Left lung (tissue), 10 donors: ENCODE data around the gene CASTOR1. TPM values are rescaled to one million over a fixed set of nuclear protein-coding genes. Genes with fewer than 3 reads are reported as not detected.

Experiments used
- ATAC-seq: fragments of 200-7000 bp; cut with Tn5 transposase; one replicate; pipeline ENCODE4 v1.9.1; 2020; ENCODE audit warnings: moderate library complexity
- DNase-seq, 4 donors: peaks; one replicate each; pipeline ENCODE4 v3.0.0-alpha.2; 2013 to 2020
- H3K27ac ChIP-seq, 2 donors: fragments of 200-600 bp; sonication (generic) in 1 of 2; one replicate each; pipeline versions ENCODE4 v1.5.0 to v1.8.0; 2020 to 2021
- H3K27me3 ChIP-seq, 2 donors: fragments of 200-600 bp; sonication (generic) in 1 of 2; one replicate each; pipeline versions ENCODE4 v1.5.0 to v1.8.0; 2020 to 2021
- H3K36me3 ChIP-seq, 2 donors: fragments of 200-600 bp; sonication (generic) in 1 of 2; one replicate each; pipeline versions ENCODE4 v1.5.0 to v1.8.0; 2020 to 2021
- H3K4me1 ChIP-seq, 2 donors: fragments of 200-600 bp; one replicate each; pipeline ENCODE4 v1.8.0; 2021
- H3K4me3 ChIP-seq, 2 donors: fragments of 200-600 bp; sonication (generic) in 1 of 2; one replicate each; pipeline versions ENCODE4 v1.5.0 to v1.8.0; 2020 to 2021; ENCODE audit warnings: mild to moderate bottlenecking in 1 of 2
- H3K9me3 ChIP-seq, 2 donors: fragments of 200-600 bp; sonication (generic) in 1 of 2; one replicate each; pipeline versions ENCODE4 v1.5.0 to v1.8.0; 2020 to 2021
- CTCF ChIP-seq, 2 donors: fragments of 200-600 bp; sonication (generic) in 1 of 2; IDR thresholded peaks; one replicate each; pipeline versions ENCODE4 v1.5.0 to v1.8.0; 2021; ENCODE audit warnings: antibody characterized with exemption in 2 of 2
- intact Hi-C, 2 donors: fragments of 100-400 bp; cut with DNase I; formaldehyde crosslinking; loops; one replicate each; pipeline versions ENCODE4 v1.11.2 to v1.14.2; 2022
- polyA plus RNA-seq, 6 donors: library from polyadenylated mRNA; unstranded; fragments of 120-200 nt; gene quantifications; one replicate each; pipeline ENCODE4 v1.2.1, GENCODE V29; 2013; ENCODE audit not compliant: insufficient read length in 6 of 6
- total RNA-seq, 2 donors: library from RNA; stranded (reverse); fragmentation: NEBNext Ultra II Directional; extraction: Animal tissue kit (Norgen Biotek cat#: 25700); gene quantifications; one replicate each; pipeline ENCODE4 v1.2.1, GENCODE V29; 2021
- donor health status: DM: no; HTN: yes; CAD: no.
- donor health status: DM: no; HTN: no; CAD: no.

CASTOR1 gene
- total and polyA plus RNA-seq, 8 donors = 10.7 to 16.7 (median 14.4) TPM

DNA sequence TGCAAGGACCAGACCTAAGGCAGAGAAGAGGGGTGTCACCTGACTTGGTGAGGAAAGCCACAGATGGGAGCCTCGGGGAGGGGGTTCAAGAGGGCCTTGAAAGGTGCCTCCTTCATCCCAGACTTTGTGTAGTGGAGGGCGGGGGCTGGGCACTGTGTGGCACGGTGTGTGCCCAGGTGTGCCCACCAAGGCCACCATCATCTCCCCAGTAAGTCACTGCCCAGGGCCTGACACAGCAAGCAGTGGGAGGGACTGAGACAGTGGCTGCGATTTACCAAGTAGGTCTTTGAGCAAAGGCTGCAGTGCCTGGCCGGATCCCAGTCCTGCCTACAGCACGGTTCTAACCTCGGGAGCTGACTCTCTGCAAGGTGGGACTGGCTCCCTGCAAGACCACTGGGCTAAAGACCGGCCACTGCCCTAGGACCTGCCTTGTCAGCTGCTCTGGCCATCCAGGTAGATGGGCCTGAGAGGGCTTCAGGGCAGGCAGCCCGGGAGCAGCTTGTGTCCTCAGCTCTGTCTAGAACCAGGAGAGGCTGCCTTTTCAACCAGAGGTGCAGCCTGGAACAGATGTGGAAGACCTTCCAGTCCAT is 24.1 kb downstream of the CASTOR1 start:
- peak overlapping the region in 1 of 2 donors; percentile 94 for H3K27ac ChIP-seq
- DNase-seq = no peak
- intact Hi-C loops = loop anchor here (10.0 kb wide), 2 partner anchors 120 to 220 kb away; partner anchors contain the start of gene RNF215 (in 1 of the 2)

GRCh38 chr22:30263883-30264282 is 25.4 kb downstream of the CASTOR1 start:
- H3K9me3 ChIP-seq = no peaks in the 10 kb centered on the region
- H3K4me1 ChIP-seq = peaks cover 0 to 67% of the 10 kb centered on the region in 2 donors
- no peak for ATAC-seq
- no peak for TF ChIP-seq CTCF (IDR thresholded peaks at IDR 0.05)
- H3K4me3 ChIP-seq = peak overlapping the region in 1 of 2 donors; percentile 28
- peaks cover 0 to 5% of the 10 kb centered on the region in 2 donors for H3K36me3 ChIP-seq
- peak overlapping the region in 1 of 2 donors; percentile 76 for H3K27ac ChIP-seq
- intact Hi-C loops = loop anchor here (5.0 to 10.0 kb wide), 3 partner anchors 121 to 221 kb away; partner anchors contain the start of gene RNF215 (in 1 of the 2)
- H3K27me3 ChIP-seq = no peaks in the 10 kb centered on the region
- no peak for DNase-seq

More for the DNA sequence above, 24.1 kb downstream of the CASTOR1 start:
- no peak for TF ChIP-seq CTCF (IDR thresholded peaks at IDR 0.05)
- peaks cover 0 to 81% of the 10 kb centered on the region in 2 donors for H3K4me1 ChIP-seq
- ATAC-seq = no peak
- H3K4me3 ChIP-seq = peak overlapping the region in 1 of 2 donors; percentile 63
- no peaks in the 10 kb centered on the region for H3K27me3 ChIP-seq
- H3K36me3 ChIP-seq = peaks cover 0 to 5% of the 10 kb centered on the region in 2 donors
- no peaks in the 10 kb centered on the region for H3K9me3 ChIP-seq

DNA sequence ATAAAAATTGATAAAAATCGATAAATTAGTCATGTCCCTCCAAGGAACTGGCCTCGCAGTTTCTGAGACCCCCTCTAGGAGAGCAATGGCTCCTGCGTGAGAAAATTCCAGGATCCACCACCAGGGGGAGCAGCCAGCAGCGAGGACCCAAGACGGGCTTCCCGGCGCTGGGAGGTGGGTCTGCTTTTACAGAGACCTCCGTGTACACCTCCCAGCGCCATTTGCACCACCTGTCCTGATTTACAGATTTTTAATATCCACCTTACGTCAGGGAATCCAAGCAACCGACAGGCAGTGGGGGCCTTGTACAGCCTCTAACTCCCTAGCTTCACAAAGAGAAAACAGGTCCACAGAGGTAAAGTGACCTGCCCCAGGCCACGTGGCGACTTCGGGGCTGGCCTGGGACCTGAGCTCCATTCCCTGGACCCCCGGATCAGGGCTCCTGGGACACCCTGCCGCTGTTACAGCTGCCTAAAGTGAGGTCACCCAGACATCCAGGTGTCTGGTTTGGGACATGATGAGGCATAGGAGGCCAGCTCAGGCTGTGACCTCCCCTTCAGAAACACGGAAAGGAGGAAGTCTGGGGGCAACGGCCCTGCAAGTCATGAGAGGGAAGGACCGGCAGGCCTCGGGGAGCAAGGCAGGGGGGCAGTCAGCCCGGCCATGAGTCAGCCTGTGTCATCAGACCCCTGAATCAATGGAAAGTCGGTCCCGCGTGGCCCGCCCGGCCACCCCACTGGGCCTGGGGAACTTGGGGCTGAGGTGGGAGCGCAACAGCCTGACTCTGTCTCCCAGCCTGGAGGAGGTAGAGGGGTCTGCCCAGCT is 26.2 kb downstream of the CASTOR1 start:
- Histone ChIP-seq H3K9me3 (no peaks in the 10 kb centered on the region), H3K36me3 (peaks cover 0 to 5% of the 10 kb centered on the region in 2 donors), H3K27me3 (no peaks in the 10 kb centered on the region), H3K4me3 (peak overlapping the region in 1 of 2 donors; percentile 28), H3K4me1 (peaks cover 0 to 60% of the 10 kb centered on the region in 2 donors), H3K27ac (peak overlapping the region in 1 of 2 donors; percentile 76)
- intact Hi-C loops = loop anchor here (5.0 to 10.0 kb wide), 3 partner anchors 122 to 222 kb away; partner anchors contain the start of gene RNF215 (in 1 of the 2)
- peak in 3 of 4 donors; percentile 77 to 91 (median 83) for DNase-seq
- TF ChIP-seq CTCF (IDR thresholded peaks at IDR 0.05) = peak; percentile 90 to 99
- peak; percentile 54 for ATAC-seq

DNA sequence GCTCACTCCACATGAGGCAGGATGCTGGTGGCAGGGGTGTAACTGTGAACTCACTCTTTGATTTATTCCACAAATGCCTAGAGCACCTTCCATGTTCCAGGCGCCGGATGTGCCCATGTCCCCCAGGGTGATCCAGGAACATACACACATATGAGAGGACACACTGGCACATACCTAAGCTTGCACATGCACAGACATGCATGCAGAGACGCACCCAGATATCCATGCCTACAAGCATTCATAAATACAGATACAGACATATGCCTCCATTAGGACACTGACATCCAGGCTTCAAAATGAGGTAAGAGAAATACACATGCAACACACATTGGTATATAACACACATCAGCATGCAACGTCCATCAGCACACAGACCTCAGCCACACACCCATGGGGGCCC is 27.2 kb downstream of the CASTOR1 start:
- H3K27me3 ChIP-seq = no peaks in the 10 kb centered on the region
- H3K4me3 ChIP-seq = peak overlapping the region in 1 of 2 donors; percentile 28
- no peak for TF ChIP-seq CTCF (IDR thresholded peaks at IDR 0.05)
- DNase-seq (no peak), ATAC-seq (no peak)
- no peaks in the 10 kb centered on the region for H3K9me3 ChIP-seq
- H3K4me1 ChIP-seq = peaks cover 0 to 51% of the 10 kb centered on the region in 2 donors
- intact Hi-C loops = loop anchor here (5.0 to 10.0 kb wide), 3 partner anchors 123 to 223 kb away; partner anchors contain the start of gene RNF215 (in 1 of the 2)
- peaks cover 0 to 5% of the 10 kb centered on the region in 2 donors for H3K36me3 ChIP-seq
- peak overlapping the region in 1 of 2 donors; percentile 76 for H3K27ac ChIP-seq
